ENCODE data around the gene RFNG.

RFNG gene

DNA sequence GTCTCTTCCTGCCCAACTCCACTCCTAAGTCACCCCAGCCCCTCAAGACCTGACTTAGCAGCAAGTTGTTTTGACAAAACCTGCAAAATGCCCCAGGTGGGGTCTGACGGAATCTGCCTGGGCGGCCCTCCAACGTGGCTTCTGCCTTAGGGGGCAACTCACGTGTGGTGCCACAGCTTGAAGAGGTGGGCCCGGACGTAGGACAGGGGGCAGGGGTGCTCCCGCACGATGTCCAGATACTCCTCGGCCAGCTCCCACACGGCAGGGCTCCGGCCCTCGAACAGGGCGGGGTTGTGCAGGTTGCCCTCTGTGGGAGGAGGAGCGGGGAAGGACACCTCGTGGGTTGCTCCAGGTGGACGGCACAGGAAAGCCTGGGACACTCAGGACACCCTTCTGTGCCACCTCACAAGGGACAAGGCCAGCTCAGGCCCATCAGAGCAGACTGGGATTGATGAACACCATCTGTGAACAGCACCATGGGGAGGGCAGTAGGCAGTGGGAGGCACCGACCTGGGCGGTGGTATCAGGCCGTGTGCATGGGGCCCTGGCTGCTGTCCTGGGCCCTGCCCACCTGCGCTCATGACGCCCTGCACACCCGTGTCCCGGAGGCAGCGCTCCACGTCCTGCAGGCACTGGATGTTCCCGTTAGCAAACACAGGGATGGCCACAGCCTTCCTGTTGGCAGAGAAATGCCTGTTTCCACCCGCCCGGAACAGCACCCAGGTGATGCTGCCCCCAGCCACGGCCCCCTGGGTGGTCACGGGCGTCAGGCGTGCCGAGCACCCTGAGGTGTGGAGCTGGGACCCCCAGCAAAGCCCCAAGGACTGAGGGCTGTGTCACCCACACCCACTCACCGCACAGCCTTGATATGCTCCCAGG, 9.7 kb upstream of the RFNG start:
- H3K27me3 ChIP-seq (replicated peaks; ENCODE audit: control insufficient read depth, insufficient read depth, low read length): no peaks in the 10 kb centered on the region
- peak; percentile 13 for DNase-seq (ENCODE audit: extremely low read depth, insufficient read length)
- no peak overlapping the region for H3K4me3 ChIP-seq (replicated peaks; ENCODE audit: low read depth, low read length)
- H3K36me3 ChIP-seq (ENCODE audit: control insufficient read depth, insufficient read depth, low read length): peaks cover 41% of the 10 kb centered on the region
- TF ChIP-seq, protein P1, sequence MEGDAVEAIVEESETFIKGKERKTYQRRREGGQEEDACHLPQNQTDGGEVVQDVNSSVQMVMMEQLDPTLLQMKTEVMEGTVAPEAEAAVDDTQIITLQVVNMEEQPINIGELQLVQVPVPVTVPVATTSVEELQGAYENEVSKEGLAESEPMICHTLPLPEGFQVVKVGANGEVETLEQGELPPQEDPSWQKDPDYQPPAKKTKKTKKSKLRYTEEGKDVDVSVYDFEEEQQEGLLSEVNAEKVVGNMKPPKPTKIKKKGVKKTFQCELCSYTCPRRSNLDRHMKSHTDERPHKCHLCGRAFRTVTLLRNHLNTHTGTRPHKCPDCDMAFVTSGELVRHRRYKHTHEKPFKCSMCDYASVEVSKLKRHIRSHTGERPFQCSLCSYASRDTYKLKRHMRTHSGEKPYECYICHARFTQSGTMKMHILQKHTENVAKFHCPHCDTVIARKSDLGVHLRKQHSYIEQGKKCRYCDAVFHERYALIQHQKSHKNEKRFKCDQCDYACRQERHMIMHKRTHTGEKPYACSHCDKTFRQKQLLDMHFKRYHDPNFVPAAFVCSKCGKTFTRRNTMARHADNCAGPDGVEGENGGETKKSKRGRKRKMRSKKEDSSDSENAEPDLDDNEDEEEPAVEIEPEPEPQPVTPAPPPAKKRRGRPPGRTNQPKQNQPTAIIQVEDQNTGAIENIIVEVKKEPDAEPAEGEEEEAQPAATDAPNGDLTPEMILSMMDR (IDR thresholded peaks at IDR 0.05; ENCODE audit: insufficient read depth, low read length, poor library complexity, severe bottlenecking): no peak

DNA sequence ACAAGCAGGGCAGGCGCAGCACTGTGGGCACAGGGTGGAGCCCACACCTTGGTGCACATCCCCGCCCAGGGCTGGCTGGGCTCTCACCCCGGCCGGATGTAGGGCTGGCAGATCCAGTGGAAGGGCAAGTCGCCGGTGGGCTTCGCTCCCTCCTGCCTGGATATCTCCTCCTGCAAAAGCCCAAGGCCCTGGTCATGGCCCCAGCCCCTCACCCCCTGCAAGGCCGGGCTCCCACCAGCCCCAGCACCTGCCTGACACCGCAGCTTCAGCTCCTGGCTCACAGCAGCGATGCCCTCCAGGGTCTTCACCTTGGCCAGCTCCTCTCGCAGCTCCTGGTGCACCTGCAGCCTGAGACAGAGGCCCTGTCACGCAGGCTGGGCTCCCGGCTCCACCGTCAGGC, 9.0 kb upstream of the RFNG start:
- TF ChIP-seq, protein P1 (IDR thresholded peaks at IDR 0.05; ENCODE audit: insufficient read depth, low read length, poor library complexity, severe bottlenecking): no peak
- Histone ChIP-seq H3K27me3 (replicated peaks; ENCODE audit: control insufficient read depth, insufficient read depth, low read length) (no peaks in the 10 kb centered on the region), H3K4me3 (replicated peaks; ENCODE audit: low read depth, low read length) (no peak overlapping the region), H3K36me3 (ENCODE audit: control insufficient read depth, insufficient read depth, low read length) (peaks cover 45% of the 10 kb centered on the region)
- peak; percentile 9 for DNase-seq (ENCODE audit: extremely low read depth, insufficient read length)

DNA sequence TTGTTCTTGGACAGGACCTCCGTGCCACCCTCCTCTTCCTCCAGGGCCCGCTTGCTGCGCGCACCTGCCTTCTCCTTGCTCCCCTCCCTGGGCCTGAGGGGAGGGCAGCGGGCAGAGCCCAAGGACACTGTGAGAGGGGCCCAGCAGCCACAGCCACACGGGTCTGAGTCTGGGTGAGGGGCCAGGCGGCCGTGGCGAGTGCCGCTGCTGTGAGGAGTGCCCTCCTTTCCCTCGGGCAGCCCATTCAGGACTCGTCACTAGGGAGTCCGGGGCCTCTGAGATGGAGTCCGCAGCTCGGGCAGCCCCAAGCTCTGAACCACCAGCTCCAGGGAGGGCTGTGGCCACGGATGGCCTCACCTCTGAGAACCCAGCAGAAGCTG, 8.4 kb upstream of the RFNG start:
- Histone ChIP-seq H3K36me3 (ENCODE audit: control insufficient read depth, insufficient read depth, low read length) (peaks cover 50% of the 10 kb centered on the region), H3K27me3 (replicated peaks; ENCODE audit: control insufficient read depth, insufficient read depth, low read length) (no peaks in the 10 kb centered on the region), H3K4me3 (replicated peaks; ENCODE audit: low read depth, low read length) (no peak overlapping the region)
- peak; percentile 13 for DNase-seq (ENCODE audit: extremely low read depth, insufficient read length)
- TF ChIP-seq, protein P1 (IDR thresholded peaks at IDR 0.05; ENCODE audit: insufficient read depth, low read length, poor library complexity, severe bottlenecking): no peak

DNA sequence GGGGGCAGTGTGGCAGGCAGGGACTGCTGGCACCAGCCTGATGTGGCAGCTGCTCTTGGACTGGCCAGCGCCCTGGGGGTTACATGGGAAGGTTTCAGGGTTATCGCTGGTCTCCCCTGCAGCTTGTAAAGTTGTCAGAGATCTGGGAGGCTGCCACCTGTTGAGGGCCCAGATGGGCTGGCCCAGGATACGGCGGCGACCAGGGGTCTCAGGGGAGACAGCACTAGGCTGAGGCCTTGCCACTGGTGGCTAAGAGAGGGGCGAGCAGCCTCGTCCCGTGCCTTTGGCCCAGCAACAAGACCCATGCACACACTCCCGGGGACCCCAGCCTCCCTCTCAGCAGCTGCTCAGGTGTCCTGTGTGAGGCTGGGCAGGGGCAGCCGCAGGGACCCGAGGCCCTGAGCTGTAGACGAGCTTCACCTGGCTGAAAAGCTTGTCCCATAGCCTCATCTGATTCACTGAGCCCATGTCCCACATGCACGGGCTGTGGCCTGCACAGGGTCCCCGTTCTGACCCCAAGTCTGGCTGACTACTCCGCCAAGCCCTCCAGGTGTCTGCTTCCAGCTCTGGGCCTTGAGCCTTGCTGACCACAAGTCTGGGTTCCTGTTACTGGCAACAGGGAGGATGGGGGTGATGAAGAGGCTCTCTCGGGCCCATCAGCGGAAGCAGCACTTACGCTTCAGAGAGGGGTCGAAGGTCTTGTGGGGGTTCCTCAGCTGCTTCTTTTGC, 7.8 kb upstream of the RFNG start:
- H3K36me3 ChIP-seq (ENCODE audit: control insufficient read depth, insufficient read depth, low read length): peaks cover 54% of the 10 kb centered on the region
- DNase-seq (ENCODE audit: extremely low read depth, insufficient read length): peak; percentile 22
- TF ChIP-seq, protein P1 (IDR thresholded peaks at IDR 0.05; ENCODE audit: insufficient read depth, low read length, poor library complexity, severe bottlenecking): no peak

DNA sequence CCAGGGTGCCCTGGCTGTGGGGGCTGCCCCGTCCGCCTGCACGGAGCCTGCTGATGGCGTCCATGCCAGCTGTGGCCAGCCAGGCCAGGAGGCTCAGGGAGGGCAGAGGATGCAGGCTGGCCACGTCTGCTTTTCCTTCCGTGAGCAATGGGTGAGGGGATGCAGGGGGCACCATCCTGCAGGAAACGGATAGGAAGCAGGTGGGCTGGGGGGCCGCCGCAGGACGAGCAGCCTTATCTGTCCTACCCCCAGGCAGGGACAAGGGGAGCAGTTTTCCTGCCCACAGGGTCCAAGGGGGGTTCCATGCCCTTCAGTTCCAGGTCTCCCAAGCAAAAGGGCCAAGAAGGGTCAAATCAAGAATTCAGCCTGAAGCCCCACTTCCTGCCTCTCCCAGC, 7.2 kb upstream of the RFNG start:
- DNase-seq (ENCODE audit: extremely low read depth, insufficient read length): peak; percentile 8
- Histone ChIP-seq H3K4me3 (replicated peaks; ENCODE audit: low read depth, low read length) (no peak overlapping the region), H3K36me3 (ENCODE audit: control insufficient read depth, insufficient read depth, low read length) (peaks cover 56% of the 10 kb centered on the region), H3K27me3 (replicated peaks; ENCODE audit: control insufficient read depth, insufficient read depth, low read length) (no peaks in the 10 kb centered on the region)
- TF ChIP-seq, protein P1 (IDR thresholded peaks at IDR 0.05; ENCODE audit: insufficient read depth, low read length, poor library complexity, severe bottlenecking): no peak

More for the DNA sequence above, 7.8 kb upstream of the RFNG start:
- no peak overlapping the region for H3K4me3 ChIP-seq (replicated peaks; ENCODE audit: low read depth, low read length)
- H3K27me3 ChIP-seq (replicated peaks; ENCODE audit: control insufficient read depth, insufficient read depth, low read length): no peaks in the 10 kb centered on the region

All from GM06990 (cell line).